ENCODE data around the gene KCNQ4.

KCNQ4 gene

GRCh38 chr1:40797668-40798010 is 14.1 kb downstream of the KCNQ4 start (continued):
- TF ChIP-seq, protein P1, sequence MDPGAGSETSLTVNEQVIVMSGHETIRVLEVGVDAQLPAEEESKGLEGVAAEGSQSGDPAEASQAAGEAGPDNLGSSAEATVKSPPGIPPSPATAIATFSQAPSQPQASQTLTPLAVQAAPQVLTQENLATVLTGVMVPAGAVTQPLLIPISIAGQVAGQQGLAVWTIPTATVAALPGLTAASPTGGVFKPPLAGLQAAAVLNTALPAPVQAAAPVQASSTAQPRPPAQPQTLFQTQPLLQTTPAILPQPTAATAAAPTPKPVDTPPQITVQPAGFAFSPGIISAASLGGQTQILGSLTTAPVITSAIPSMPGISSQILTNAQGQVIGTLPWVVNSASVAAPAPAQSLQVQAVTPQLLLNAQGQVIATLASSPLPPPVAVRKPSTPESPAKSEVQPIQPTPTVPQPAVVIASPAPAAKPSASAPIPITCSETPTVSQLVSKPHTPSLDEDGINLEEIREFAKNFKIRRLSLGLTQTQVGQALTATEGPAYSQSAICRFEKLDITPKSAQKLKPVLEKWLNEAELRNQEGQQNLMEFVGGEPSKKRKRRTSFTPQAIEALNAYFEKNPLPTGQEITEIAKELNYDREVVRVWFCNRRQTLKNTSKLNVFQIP (CRISPR knock-in tag; IDR thresholded peaks at IDR 0.05; ENCODE audit: borderline replicate concordance, low read depth), result no peak

- ATAC-seq, result no peak
- TF ChIP-seq ISL1 (CRISPR knock-in tag; IDR thresholded peaks at IDR 0.05), result no peak
- no peak for TF ChIP-seq ZC3H10 (CRISPR knock-in tag; IDR thresholded peaks at IDR 0.05)
- no peak for TF ChIP-seq PPARA (CRISPR knock-in tag; IDR thresholded peaks at IDR 0.05; ENCODE audit: borderline replicate concordance)
- TF ChIP-seq ZNF70 (CRISPR knock-in tag; IDR thresholded peaks at IDR 0.05), result no peak
- no peak for TF ChIP-seq CREB5 (CRISPR knock-in tag; IDR thresholded peaks at IDR 0.05; ENCODE audit: low read depth)
- TF ChIP-seq SNAI2 (CRISPR knock-in tag; IDR thresholded peaks at IDR 0.05), result no peak
- no peak for TF ChIP-seq PATZ1 (CRISPR knock-in tag; IDR thresholded peaks at IDR 0.05; ENCODE audit: borderline replicate concordance)
- TF ChIP-seq ZNF565 (CRISPR knock-in tag; conservative IDR thresholded peaks at IDR 0.05; ENCODE audit: low read depth), result no peak
- no peak for TF ChIP-seq OSR1 (CRISPR knock-in tag; IDR thresholded peaks at IDR 0.05)
- no peak for TF ChIP-seq TCF4 (CRISPR knock-in tag; IDR thresholded peaks at IDR 0.05; ENCODE audit: borderline replicate concordance)
- TF ChIP-seq, protein P1 (CRISPR knock-in tag; IDR thresholded peaks at IDR 0.05; ENCODE audit: borderline replicate concordance, low read depth), result no peak
- no peak for TF ChIP-seq ZFP30 (CRISPR knock-in tag; IDR thresholded peaks at IDR 0.05)
- TF ChIP-seq RARB (CRISPR knock-in tag; IDR thresholded peaks at IDR 0.05), result no peak
- no peak for TF ChIP-seq CSRNP3 (CRISPR knock-in tag; IDR thresholded peaks at IDR 0.05)
- TF ChIP-seq ESRRG (CRISPR knock-in tag; IDR thresholded peaks at IDR 0.05), result no peak
- TF ChIP-seq, protein P2, sequence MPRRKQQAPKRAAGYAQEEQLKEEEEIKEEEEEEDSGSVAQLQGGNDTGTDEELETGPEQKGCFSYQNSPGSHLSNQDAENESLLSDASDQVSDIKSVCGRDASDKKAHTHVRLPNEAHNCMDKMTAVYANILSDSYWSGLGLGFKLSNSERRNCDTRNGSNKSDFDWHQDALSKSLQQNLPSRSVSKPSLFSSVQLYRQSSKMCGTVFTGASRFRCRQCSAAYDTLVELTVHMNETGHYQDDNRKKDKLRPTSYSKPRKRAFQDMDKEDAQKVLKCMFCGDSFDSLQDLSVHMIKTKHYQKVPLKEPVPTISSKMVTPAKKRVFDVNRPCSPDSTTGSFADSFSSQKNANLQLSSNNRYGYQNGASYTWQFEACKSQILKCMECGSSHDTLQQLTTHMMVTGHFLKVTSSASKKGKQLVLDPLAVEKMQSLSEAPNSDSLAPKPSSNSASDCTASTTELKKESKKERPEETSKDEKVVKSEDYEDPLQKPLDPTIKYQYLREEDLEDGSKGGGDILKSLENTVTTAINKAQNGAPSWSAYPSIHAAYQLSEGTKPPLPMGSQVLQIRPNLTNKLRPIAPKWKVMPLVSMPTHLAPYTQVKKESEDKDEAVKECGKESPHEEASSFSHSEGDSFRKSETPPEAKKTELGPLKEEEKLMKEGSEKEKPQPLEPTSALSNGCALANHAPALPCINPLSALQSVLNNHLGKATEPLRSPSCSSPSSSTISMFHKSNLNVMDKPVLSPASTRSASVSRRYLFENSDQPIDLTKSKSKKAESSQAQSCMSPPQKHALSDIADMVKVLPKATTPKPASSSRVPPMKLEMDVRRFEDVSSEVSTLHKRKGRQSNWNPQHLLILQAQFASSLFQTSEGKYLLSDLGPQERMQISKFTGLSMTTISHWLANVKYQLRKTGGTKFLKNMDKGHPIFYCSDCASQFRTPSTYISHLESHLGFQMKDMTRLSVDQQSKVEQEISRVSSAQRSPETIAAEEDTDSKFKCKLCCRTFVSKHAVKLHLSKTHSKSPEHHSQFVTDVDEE (CRISPR knock-in tag; IDR thresholded peaks at IDR 0.05), result no peak
- TF ChIP-seq BACH2 (CRISPR knock-in tag; IDR thresholded peaks at IDR 0.05; ENCODE audit: borderline replicate concordance), result no peak
- TF ChIP-seq CSDC2 (CRISPR knock-in tag; IDR thresholded peaks at IDR 0.05), result no peak
Observed at GRCh38 chr1:40798366-40799281, 15.0 kb downstream of the KCNQ4 start.
